A673 (cell line): ENCODE data around the gene IFT25. TPM values are rescaled to one million over a fixed set of nuclear protein-coding genes. Genes with fewer than 3 reads are reported as not detected.

ENCODE experiments used
- BruUV-seq: library from RNA; stranded (reverse); fragments of 400-500 nt; replicated peaks from 2 replicates; lab custom pipeline; 2021; lab: Mats Ljungman, UMichigan
- CTCF ChIA-PET: fragments of 300-600 bp; sonication (Branson Sonifier 250); formaldehyde crosslinking; loops from one replicate; lab custom pipeline; 2022; ENCODE audit warnings: antibody characterized with exemption; lab: Charles Lee
- POLR2A ChIA-PET: fragments of 300-600 bp; sonication (Branson Sonifier 250); formaldehyde crosslinking; loops from one replicate; lab custom pipeline; 2022; ENCODE audit warnings: antibody characterized with exemption; ENCODE audit not compliant: low non-redundant PET; lab: Charles Lee
- DNase-seq: peaks from one replicate; pipeline ENCODE4 v3.0.0-alpha.2; 2015; ENCODE audit warnings: low spot score
- H3K27ac ChIP-seq: fragments of 200-600 bp; sonication (generic); 2 replicates; pipeline ENCODE4 v1.5.1; 2016; ENCODE audit warnings: mixed run types, low read depth, mild to moderate bottlenecking, mixed read lengths, antibody characterized with exemption, low read length; ENCODE audit not compliant: poor library complexity, severe bottlenecking
- H3K27me3 ChIP-seq: fragments of 200-600 bp; sonication (generic); replicated peaks from 2 replicates; pipeline ENCODE4 v1.6.1; 2017; ENCODE audit warnings: mixed run types, low read depth, mild to moderate bottlenecking, mixed read lengths, antibody characterized with exemption, low read length; ENCODE audit not compliant: insufficient read depth, poor library complexity
- H3K36me3 ChIP-seq: fragments of 200-600 bp; sonication (generic); 2 replicates; pipeline ENCODE4 v1.6.1; 2016; ENCODE audit warnings: mixed run types, mild to moderate bottlenecking, mixed read lengths, antibody characterized with exemption, low read length; ENCODE audit not compliant: insufficient read depth, poor library complexity, severe bottlenecking
- H3K4me1 ChIP-seq: fragments of 200-600 bp; sonication (generic); 2 replicates; pipeline ENCODE4 v1.6.1; 2017; ENCODE audit warnings: mixed run types, mild to moderate bottlenecking, mixed read lengths, antibody characterized with exemption, low read length; ENCODE audit not compliant: insufficient read depth, poor library complexity, severe bottlenecking
- H3K4me3 ChIP-seq: fragments of 200-600 bp; sonication (generic); 2 replicates; pipeline ENCODE4 v1.5.1; 2016; ENCODE audit warnings: low read depth, mixed run types, mild to moderate bottlenecking, mixed read lengths, low read length; ENCODE audit not compliant: poor library complexity, severe bottlenecking
- H3K9me3 ChIP-seq: fragments of 200-600 bp; sonication (generic); 2 replicates; pipeline ENCODE4 v1.6.1; 2016; ENCODE audit warnings: mixed run types, low read depth, mild to moderate bottlenecking, mixed read lengths, antibody characterized with exemption, low read length; ENCODE audit not compliant: poor library complexity, severe bottlenecking
- CTCF ChIP-seq: fragments of 300-800, 200-600 bp; sonication (generic); conservative IDR thresholded peaks from 2 replicates; pipeline ENCODE4 v1.5.1; 2017; ENCODE audit warnings: low read depth, mild to moderate bottlenecking, antibody characterized with exemption, low read length, moderate library complexity, mixed read lengths
- EZH2 ChIP-seq: fragments of 200-600 bp; sonication (generic); IDR thresholded peaks from 2 replicates; pipeline ENCODE4 v1.6.1; 2017; ENCODE audit warnings: borderline replicate concordance, low read depth, mild to moderate bottlenecking, mixed read lengths, antibody characterized with exemption, low read length; ENCODE audit not compliant: poor library complexity, severe bottlenecking
- intact Hi-C: fragments of 100-400 bp; cut with micrococcal nuclease; formaldehyde crosslinking; loops from one replicate; pipeline ENCODE4 v1.10.0; 2022; ENCODE audit not compliant: unreplicated experiment
- total RNA-seq: library from RNA; stranded (reverse); gene quantifications from 2 replicates; pipeline ENCODE4 v1.2.3, GENCODE V29; 2021

IFT25 gene
- total RNA-seq, 1 experiment from 2014 or later: 41.0 TPM

- no peak for TF ChIP-seq EZH2
- no peak for TF ChIP-seq CTCF
- H3K4me1 ChIP-seq: peaks cover 4% of the 10 kb centered on the region
- DNase-seq: no peak
- ChIA-PET CTCF (interaction anchor here (1.2 to 1.8 kb wide), 2 partner anchors 32 to 88 kb away, joined by 3 to 5 read pairs; no protein-coding TSS in a partner anchor), POLR2A (no interaction called here)
- BruUV-seq: no TSS peak
- H3K27ac ChIP-seq: no peak overlapping the region
- peaks cover 6% of the 10 kb centered on the region for H3K36me3 ChIP-seq
- H3K4me3 ChIP-seq: no peak overlapping the region
- H3K9me3 ChIP-seq: no peaks in the 10 kb centered on the region
- H3K27me3 ChIP-seq: no peaks in the 10 kb centered on the region
- intact Hi-C loops: loop anchor here (5.0 kb wide), 1 partner anchor 71 kb away; no protein-coding TSS in a partner anchor
These were observed 2.8 kb upstream of the IFT25 start for GRCh38 chr1:53948291-53948690.

- intact Hi-C loops: loop anchor here (5.0 kb wide), 1 partner anchor 70 kb away; no protein-coding TSS in a partner anchor
- no peaks in the 10 kb centered on the region for H3K36me3 ChIP-seq
- ChIA-PET POLR2A (no interaction called here), CTCF (interaction anchor here (1.2 kb wide), 1 partner anchor 33 kb away, joined by 3 read pairs; no protein-coding TSS in a partner anchor)
- peak overlapping the region; percentile 47 for H3K27ac ChIP-seq
- H3K4me3 ChIP-seq: peak overlapping the region; percentile 63
- no peak for DNase-seq
- H3K9me3 ChIP-seq: no peaks in the 10 kb centered on the region
- peaks cover 4% of the 10 kb centered on the region for H3K4me1 ChIP-seq
- no TSS peak for BruUV-seq
- H3K27me3 ChIP-seq: no peaks in the 10 kb centered on the region
- TF ChIP-seq CTCF: no peak
These were observed 1.8 kb upstream of the IFT25 start for GRCh38 chr1:53947172-53947907.

- Histone ChIP-seq H3K27ac (peak within 1 kb of the TSS; percentile 78), H3K4me1 (peaks cover 4% of the 10 kb centered on the region), H3K27me3 (no peaks in the 10 kb centered on the region), H3K9me3 (no peaks in the 10 kb centered on the region), H3K36me3 (no peaks in the 10 kb centered on the region), H3K4me3 (peak within 1 kb of the TSS; percentile 63)
- TF ChIP-seq CTCF: no peak
- TF ChIP-seq EZH2: no peak
- POLR2A ChIA-PET: interaction anchor here (0.6 kb wide), 1 partner anchor 1141 kb away, joined by 15 read pairs; no protein-coding TSS in a partner anchor
- intact Hi-C loops: loop anchor here (5.0 kb wide), 1 partner anchor 69 kb away; no protein-coding TSS in a partner anchor
- BruUV-seq: no TSS peak
- no peak for DNase-seq
- CTCF ChIA-PET: interaction anchor here (0.5 to 1.2 kb wide), 7 partner anchors 10 to 1229 kb away, joined by 3 to 12 read pairs (median 4); no protein-coding TSS in a partner anchor
These were observed 1.0 kb upstream of the IFT25 start, which contains the start of gene LRRC42 for GRCh38 chr1:53946252-53947171. Gene LRRC42, plus strand, starts transcription at chr1:53946350. Its CDS starts 5,650 bp downstream, at chr1:53952000.
